OCI-LY7 (cell line): ENCODE data around the gene CREB1.

ENCODE experiments used
- CTCF ChIP-seq: fragments of 200-600 bp; sonication (generic); conservative IDR thresholded peaks from 2 replicates; pipeline ENCODE4 v1.5.1; 2014; ENCODE audit warnings: mild to moderate bottlenecking, antibody characterized with exemption, low read length, moderate library complexity, mixed read lengths
- EZH2phosphoT487 ChIP-seq: fragments of 200-600 bp; sonication (generic); IDR thresholded peaks from 2 replicates; pipeline ENCODE4 v1.6.1; 2018; ENCODE audit warnings: low read depth, borderline replicate concordance, mild to moderate bottlenecking, mixed run types, antibody characterized with exemption, low read length, moderate library complexity, mixed read lengths

DNA sequence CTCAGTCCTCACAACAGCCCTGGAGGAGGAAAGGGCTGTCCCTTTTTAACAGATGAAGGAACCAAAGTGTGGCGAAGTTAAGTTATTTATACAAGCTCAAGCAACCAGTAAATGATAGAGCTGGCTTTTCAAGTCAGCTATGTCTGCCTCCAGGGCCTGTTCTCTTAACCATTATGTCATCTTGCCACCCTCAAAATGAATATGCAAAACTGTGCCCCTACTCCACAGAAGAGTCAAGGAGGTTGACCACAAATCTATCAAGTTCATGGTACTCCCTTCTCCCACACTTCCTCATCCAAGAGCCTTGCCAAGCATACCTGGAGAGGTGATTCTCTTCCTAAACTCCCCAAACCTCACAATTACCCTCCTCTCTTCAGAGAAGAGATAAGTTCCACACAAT is 37.3 kb upstream of the CREB1 start:
- TF ChIP-seq CTCF (no peak), EZH2phosphoT487 (no peak)
